Dermis blood vessel endothelial cell (primary cell): ENCODE results near the gene DISC1. TPM values are rescaled to one million over a fixed set of nuclear protein-coding genes. Genes with fewer than 3 reads are reported as not detected.
"Not testable (repeated sequence)": the region's sequence is repeated elsewhere in the genome, so short reads cannot be mapped to it uniquely, and the experiment has no call there.

Experiments
- DNase-seq: peaks from one replicate; pipeline ENCODE4 v3.0.0; 2010
- total RNA-seq: library from RNA; depleted of rRNA; stranded (reverse); fragments of >200 nt; gene quantifications from 2 replicates; pipeline ENCODE4 v1.2.3, GENCODE V29; 2014

DISC1 gene
- total RNA-seq, 1 donor from 2014 or later = 19.9 TPM

DNA sequence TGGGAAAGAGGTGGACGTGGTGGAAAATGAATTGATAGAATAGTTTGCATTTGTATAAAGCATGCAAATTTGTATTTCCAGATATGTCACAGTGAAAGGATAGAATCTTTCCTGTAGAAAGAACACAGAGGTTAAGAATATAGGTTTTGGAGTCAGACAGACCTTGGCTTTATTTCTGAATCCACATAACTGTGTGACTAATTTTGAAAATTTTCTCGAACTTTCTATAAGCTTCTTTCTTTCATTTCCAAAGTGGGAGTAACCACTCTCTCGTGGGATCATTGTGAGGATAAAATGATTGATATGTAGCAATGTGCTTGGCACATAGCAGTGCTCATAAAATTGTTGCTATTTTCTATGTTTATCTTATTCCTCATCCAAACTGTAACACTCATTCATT lies 108.8 kb downstream of the DISC1 start:
- DNase-seq = no peak

DNA sequence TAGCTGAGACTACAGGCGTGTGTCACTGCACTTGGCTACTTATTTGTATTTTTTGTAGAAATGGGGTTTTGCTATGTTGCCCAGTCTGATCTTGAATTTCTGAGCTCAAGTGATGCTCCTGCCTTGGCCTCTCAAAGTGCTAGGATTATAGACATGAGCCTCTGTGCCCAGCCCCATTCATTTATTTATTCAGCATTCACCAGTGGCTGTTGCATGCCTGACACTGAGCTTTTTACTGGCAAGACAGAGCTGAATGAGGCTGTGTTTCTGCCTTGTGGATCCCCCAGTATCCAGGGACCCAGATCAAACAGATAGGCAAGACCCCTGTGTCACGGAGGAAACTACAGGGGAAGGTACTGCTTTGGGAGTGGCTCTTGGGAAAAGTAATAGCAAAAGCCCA lies 109.4 kb downstream of the DISC1 start:
- no peak for DNase-seq

DNA sequence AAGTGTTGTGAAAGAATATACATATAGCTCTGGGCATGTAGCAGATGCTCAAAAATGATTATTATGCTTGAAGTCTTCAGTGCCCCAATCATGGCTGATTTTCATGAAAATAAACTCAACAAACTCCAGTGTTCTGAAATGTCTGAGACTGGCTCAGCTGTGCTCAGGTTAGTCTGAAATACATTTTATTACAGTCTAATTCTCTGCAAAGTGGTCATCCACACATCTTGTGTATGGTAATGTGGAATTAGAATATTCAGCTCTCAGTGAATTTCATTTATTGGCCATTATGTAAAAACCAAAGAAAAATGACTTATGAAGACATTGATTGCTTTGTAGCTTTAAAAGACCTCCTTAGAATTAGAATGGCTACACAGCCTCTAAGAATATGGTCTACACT lies 109.9 kb downstream of the DISC1 start:
- DNase-seq = no peak

DNA sequence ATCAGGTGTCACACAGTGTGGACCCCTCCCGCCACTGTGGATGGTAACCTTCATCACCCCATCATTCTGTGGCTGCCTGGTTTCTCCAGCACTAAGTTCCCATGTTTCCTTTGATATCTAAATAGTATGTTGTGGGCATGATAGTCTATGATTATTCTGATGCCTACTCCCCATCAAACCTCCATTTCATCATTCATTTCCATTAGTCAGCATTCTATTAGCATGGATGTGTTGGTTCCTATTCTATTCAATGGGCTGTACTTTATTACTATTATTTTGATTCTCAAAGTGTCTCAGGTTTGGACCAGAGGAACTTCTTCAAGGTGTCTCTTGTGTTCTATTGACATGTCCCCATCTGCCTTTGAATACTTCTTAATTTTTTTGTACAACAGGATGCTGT lies 112.0 kb downstream of the DISC1 start:
- DNase-seq = no peak

DNA sequence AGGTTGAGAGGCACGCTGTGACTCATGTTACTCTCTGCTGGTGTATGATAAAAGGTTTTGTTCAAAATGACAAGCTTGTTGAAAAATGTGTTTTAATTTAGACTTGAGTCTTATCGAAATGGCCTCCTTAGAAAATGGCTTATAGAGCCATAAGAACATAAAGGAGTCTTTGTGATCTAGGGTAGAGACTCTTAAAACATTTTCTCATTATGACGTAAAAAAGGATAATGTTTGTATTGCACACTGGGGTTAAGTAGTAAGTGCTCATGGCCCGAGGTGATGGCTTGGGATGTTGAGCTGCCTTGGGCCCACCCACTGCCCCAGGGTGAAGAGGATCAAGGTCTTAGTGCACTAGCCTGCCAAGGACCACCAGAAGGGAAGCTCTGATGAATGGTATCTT lies 117.4 kb downstream of the DISC1 start:
- no peak for DNase-seq

DNA sequence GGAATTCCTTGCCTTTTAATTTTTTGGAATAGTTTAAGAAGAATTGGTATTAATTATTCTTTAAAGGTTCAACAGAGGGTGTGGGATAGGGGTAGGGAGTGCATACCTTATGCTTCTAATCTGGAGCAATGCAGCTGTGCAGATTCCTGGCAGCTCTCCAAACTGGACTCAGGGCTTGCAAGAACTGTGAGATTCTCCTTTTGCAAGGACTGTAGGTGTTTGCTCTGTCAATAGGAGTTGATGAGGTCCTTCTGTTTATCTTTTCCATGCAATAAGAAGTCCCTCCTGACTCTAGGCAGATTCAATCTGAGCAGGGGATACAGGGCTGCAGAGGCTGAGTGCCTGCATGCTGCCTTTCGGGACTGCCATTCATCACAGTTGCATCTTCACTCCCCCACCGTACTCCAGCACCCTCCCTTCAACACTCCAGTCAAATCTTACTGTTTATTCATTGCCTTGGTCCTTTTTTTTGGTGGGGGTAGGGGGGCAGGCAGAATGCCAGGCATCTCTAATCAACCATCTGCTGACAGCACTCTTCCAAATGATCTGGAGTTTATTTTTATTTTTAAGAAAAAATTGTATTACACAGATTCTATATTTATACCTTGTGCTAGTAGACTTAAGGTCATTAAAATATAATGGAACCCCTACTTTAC lies 122.3 kb downstream of the DISC1 start:
- DNase-seq = peak; percentile 14

DNA sequence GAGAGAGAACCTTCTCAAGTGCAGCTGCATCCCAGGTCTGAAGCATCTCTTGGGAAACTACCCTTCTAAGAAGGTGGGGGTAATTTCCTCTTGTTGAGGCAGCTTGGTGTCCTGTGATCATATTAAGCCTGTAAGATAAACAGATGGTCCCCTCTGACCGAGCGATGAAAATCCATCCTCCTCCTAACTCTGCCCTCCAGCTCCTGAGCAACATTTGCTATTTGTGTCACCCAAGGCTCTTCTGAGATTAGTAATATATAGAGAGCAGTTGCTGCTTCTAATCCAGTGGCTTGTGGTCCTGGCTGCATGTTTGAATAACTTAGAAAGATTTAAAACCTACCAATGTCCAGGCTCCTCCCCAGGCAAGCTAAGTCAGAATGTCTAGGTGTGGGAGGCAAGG lies 123.7 kb downstream of the DISC1 start:
- no peak for DNase-seq

DNA sequence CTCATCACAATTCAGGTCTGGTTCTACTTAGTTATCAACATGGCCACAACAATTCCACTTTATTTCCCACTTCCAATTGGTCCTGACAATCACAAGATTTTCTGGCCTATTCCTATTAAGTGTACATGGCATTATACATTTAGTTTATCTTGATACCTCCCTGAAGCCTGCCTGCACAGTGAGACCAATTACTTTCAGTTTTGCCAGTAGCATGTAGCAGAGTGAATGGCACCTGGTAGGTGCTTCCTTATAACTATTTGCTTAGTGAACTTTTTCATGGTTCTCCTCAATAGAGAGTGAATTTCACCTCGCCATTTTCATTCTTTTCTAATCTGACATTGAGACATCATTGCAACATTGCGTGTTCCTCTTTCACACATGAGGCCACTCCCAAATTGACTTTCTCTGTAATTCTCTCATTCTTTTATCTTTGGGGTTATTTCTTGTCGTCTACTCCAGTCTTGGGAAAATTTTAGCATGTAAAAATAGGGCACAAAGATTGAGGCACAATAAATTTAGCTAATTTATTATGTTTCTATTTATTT lies 124.3 kb downstream of the DISC1 start:
- no peak for DNase-seq

DNA sequence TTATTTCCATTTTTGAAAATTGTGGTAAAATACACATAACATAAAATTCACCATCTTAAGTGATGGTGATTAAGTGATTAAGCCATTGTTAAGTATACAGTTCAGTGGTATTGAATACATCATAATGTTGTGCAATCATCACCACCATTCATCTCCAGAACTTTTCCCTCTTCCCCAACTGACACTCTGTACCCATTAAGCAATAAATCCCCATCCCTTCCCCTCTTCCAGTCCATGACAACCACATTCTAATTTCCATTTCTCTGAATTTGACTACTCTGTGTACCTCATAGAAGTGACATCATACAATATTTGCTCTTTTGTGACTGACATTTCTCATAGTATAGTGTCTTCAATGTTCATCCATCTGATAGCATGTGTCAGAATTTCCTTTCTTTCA lies 124.8 kb downstream of the DISC1 start:
- no peak for DNase-seq

DNA sequence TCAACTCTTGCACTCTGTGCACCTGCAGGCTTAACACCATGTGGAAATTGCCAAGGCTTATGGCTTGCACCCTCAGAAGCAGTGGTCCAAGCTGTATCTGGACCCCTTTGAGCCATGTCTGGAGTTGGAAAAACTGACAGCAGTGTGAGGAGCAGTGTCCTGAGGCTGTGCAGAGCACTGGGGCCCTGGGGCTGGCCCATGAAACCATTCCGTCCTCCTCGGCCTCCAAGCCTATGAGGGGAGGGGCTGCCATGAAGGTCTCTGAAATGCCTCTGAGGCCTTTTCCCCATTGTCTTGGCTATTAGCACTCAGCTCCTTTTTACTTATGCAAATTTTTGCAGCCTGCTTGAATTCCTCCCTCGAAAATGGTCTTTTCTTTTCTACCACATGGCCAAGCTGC lies 126.7 kb downstream of the DISC1 start:
- no peak for DNase-seq

DNA sequence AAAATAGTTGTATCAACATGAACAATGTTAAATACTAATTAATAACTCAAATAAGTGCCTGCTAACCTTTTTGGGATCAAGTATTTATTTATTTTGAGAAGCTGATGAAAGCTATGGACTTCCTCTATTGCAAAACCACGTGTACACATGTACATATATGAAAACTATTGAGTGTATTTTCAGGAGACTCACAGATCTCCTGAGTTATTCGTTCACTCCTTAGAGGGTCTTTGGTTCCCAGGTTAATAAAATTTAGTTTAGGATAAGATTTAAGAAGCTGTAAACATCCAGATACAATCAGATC lies 130.5 kb downstream of the DISC1 start:
- DNase-seq = no peak

DNA sequence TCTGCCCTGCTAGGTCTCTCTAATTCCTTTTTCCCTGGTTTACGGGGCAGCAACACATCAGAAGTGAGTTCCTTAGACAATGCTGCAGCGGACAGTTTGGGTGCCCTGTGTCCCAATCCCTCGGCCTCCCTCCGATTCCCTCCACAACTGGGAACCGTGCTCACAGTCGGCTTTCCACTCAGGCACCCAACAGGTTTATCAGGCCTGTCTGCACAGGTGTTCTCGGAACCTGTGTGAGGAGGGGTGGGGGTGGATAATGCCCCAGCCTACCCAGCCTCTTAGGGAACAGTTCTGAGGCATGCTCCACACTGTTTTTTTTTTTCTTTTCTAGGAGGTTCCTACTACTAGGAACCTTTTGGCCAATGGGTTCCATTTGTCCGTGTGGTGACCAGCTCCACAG lies 131.2 kb downstream of the DISC1 start:
- DNase-seq = no peak

DNA sequence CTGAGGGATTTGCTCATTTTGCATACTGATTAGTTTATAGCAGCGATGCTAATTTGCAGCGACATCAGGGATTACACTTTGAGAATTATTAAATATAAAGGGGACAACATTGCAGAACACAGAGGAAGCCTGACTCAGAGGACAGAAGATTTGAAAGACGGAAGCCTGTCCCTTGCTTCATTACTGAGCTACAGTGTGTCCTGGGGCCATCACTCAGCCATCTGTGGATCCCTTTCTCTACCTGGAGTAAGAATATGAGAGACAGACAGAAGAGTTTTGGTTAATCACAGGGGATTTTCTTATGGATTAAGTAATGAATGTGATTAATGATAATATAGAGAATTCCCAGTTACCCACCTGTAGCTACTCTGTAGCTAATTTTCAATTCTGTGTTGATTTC lies 134.7 kb downstream of the DISC1 start:
- no peak for DNase-seq

DNA sequence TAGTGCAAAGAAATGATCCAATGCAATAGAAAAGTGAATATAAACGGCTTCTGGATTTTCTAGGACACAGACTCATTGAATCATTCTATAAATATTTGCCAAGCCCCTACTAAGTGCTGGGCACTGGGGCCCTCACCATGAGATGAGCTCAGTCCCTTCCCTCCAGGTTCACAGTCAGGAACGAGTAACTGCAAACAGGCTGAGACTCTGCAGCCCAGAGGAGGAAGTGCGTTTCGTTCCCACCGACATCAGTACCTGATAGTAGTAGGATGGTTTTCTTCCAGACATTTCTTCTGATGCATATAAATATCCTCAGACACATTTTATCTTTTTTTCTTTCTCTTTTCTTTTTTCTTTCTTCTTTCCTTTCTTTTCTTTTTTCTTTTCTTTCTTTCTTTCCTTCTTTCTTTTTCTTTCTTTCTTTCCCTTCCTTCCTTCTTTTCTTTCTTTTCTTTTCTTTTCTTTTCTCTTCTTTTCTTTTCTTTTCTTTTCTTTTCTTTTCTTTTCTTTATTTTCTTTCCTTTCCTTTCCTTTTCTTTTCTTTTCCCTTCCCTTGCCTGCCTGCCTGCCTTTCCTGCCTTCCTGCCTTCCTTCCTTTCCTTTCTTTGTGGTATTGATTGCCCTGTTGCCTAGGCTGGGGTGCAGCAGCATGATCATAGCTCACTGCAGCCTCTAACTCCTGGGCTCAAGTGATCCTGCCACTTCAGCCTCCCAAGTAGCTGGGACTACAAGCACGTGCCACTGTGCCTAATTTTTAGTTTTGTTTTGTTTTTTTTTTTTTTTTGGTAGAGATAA lies 135.4 kb downstream of the DISC1 start:
- DNase-seq = no peak

DNA sequence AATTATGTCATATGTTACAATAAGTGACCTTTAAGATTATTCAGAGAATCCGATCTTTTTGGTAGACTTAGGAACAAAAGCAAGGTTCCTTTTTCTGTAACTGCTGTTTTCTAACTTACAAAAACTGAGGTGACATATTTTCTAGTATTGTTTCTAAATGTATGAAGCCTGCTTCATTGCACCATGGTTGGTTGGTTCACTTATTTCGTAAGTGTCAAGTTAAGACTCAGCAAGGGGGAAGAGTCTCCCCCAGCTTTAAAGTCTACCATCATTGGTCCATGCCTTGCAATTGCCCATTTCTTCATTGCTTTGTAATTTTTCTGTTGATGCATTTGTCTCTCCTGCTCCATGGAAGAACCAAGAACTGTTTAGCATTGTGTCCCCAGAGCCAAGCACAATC lies 136.9 kb downstream of the DISC1 start:
- DNase-seq = no peak

DNA sequence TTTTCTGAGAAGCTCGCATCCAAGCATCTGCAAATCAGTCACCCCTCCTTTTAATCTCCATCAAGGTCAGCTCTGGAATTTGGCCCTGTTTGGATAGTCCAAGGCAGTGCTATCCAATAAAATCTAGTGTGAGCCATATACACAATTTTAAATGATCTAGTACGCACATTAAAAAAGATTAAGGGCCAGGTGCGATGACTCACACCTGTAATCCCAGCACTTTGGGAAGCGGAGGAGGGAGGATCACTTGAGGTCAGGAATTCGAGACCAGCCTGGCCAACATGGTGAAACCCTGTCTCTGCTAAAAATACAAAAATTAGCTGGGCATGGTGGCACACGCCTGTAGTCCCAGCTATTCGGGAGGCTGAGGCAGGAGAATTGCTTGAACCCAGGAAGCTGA lies 139.2 kb downstream of the DISC1 start:
- DNase-seq = not testable (repeated sequence)

DNA sequence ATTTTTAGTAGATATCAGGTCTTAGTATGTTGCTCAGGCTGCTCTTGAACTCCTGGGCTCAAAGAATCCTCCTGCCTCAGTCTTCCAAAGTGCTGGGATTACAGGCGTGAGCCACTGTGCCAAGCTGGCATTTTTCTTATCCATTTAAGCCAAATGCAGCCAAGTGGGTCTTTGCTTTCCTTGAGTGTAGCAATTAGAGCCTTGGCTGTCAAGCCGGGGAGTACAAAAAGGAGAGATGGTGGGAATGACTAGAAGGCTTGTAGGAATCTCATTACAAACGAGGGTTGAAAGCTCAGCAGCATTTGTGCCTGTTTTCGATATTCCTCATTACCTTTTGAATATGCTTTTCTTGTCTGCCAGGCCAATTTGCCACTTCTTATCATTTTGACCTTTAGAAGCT lies 140.9 kb downstream of the DISC1 start:
- DNase-seq = no peak

DNA sequence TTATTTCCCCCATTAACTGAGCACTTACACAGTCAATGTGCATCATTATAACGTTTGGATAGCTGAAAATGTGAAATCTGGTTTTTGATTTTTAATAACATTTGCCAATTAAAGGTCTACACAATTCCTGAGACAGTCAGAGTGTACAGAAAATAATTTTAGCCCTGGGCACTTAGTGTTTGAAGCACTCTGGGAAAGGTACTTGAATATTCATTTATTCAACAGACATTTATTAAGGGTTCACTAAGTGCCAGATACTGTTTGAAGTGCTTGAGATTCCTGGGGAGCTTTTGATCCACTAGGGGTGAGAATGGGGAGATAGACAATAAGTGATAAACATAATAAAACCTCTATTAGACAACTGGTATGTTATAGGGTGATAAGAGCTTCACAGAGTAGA lies 141.8 kb downstream of the DISC1 start:
- no peak for DNase-seq

DNA sequence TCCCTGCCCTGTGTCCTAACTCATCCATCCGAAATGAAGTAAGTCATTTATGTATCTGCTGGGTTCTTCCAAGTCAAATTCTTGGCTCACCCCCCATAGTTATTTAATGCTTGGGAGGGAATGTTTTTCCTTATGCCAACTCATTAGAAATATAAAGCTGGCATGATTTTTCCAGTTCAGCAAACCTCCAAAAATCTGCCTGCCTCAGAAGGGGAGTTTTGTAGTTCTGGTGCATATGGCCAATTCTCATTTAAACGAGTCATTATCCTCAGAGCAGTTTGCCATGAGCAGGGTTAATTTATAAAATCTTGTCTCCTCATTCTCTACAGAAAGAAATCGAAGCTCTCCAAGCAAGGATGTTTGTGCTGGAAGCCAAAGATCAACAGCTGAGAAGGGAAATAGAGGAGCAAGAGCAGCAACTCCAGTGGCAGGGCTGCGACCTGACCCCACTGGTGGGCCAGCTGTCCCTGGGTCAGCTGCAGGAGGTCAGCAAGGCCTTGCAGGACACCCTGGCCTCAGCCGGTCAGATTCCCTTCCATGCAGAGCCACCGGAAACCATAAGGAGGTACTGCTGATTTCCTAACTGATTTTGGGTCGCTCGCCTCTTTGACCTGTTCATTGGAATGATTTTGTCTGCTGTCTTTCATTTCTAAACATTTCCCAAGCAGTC lies 144.1 kb downstream of the DISC1 start:
- no peak for DNase-seq

DNA sequence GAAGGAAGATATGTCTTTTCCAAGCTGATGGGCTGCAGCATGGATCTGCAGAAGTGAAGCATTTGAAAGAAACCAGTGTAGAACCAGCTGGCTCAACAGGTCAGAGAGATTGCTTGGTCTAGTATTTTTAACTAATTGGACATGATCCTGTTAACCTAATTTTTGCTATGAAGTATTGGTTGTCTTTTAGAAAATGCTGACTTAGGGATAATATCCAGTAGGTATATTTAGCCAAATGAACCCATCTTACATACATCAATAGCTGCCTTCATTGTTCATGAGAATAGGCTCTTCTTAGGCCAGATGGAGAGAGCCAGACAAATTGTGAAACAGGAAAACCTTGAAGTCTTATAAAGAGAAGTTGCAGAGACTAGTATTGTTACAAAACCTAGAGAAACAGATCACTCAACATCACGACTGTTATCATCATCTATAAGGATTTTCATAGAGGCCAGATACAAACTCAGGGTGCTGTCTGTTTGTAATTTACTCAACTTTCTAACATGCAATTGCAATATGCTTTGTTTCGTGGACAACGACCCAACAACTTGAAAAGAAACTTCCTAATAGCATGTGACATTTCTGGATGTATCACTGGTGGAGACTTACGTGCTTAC lies 148.2 kb downstream of the DISC1 start:
- no peak for DNase-seq

DNA sequence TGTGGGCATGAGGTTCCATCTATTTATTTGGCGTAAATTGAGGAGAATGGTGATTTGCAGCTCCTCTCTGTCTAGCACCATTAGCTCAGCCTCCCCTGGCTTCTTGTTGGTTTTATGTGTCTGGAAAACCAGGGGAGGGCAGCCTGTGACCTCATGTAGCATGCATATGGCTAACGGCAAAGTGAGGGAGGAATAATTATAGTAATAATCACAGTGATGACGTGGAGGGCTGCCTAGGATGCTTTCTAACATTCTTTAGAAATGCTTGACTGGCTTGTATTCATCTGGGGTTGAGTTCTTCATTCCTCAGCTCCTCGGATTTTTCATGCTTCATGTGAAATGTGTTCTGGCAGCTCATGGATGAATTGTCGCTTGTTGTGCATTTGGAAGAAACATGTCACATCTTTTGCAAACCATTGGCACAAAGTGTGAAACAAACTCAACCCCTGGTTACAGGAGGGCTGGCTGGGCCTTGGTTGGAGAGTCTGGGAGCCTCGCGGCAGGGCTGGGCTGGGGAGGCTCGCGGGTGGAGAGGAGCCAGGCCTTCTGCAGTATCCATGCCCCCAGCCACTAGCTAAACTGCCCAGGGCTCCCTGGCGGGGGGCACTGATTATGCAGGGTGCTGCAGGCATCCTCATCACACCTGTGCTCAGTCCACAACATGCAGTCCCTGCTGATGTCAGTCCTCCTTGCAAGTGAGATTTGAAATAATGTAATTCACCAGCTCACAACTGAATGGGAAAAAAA lies 149.6 kb downstream of the DISC1 start:
- DNase-seq = no peak

DNA sequence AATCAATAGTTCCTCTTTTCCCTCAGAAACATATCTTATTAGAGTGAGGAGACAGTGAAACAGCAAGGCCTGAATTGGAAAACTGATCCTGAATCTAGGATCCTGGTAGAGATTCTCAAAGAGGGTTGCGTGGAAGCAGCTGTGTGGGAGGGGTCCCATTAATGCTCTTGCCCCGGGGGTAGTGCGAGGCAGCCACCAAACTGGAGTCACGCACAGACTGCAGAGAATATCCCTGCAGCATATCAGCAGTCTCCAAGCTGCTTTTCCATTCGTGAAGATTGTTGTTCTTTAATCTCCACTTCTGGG lies 150.1 kb downstream of the DISC1 start:
- DNase-seq = no peak
